SJCRH30 (cell line): ENCODE data around the gene HJURP. TPM values are rescaled to one million over a fixed set of nuclear protein-coding genes. Genes with fewer than 3 reads are reported as not detected.

Experiments used
- DNase-seq, 2 experiments: peaks; one replicate each; pipeline ENCODE4 v3.0.0-alpha.2; 2015 to 2020
- H3K27ac ChIP-seq: fragments of 250-450 bp; sonication (Bioruptor Pico); 2 replicates; pipeline ENCODE4 v1.5.1; 2020; ENCODE audit warnings: mild to moderate bottlenecking, moderate library complexity
- H3K27me3 ChIP-seq: fragments of 250-450 bp; sonication (Bioruptor Pico); 2 replicates; pipeline ENCODE4 v1.5.1; 2020; ENCODE audit warnings: mild to moderate bottlenecking, moderate library complexity
- H3K36me3 ChIP-seq: fragments of 250-450 bp; sonication (Bioruptor Pico); 2 replicates; pipeline ENCODE4 v1.5.1; 2020; ENCODE audit warnings: mild to moderate bottlenecking, moderate library complexity
- H3K4me1 ChIP-seq: fragments of 250-450 bp; sonication (Bioruptor Pico); 2 replicates; pipeline ENCODE4 v1.5.1; 2020; ENCODE audit warnings: mild to moderate bottlenecking, moderate library complexity
- H3K4me3 ChIP-seq: fragments of 250-450 bp; sonication (Bioruptor Pico); 2 replicates; pipeline ENCODE4 v1.5.1; 2020; ENCODE audit warnings: mild to moderate bottlenecking, moderate library complexity
- H3K9me3 ChIP-seq: fragments of 250-450 bp; sonication (Bioruptor Pico); replicated peaks from 2 replicates; pipeline ENCODE4 v1.5.1; 2020; ENCODE audit warnings: mild to moderate bottlenecking, moderate library complexity
- total RNA-seq: library from RNA; depleted of rRNA; stranded (reverse); fragments of >200 nt; shearing (Covaris generic); gene quantifications from 2 replicates; pipeline ENCODE4 v1.2.3, GENCODE V29; 2014

HJURP gene
- total RNA-seq, 1 experiment from 2014 or later, result 90.8 TPM

- Histone ChIP-seq H3K4me1 (no peaks in the 10 kb centered on the region), H3K27ac (no peak overlapping the region), H3K9me3 (no peaks in the 10 kb centered on the region; the same call in 1 of the 2 replicates), H3K36me3 (no peaks in the 10 kb centered on the region), H3K27me3 (no peaks in the 10 kb centered on the region; the same call in 1 of the 2 replicates), H3K4me3 (no peak overlapping the region)
- DNase-seq, result no peak
Observed at GRCh38 chr2:233802132-233802815, 52.1 kb downstream of the HJURP start.

GRCh38 chr2:233801357-233802131 lies 52.8 kb downstream of the HJURP start:
- peak in 1 of 2 experiments; percentile 7 for DNase-seq
- H3K27me3 ChIP-seq, result no peaks in the 10 kb centered on the region; the same call in 1 of the 2 replicates
- no peaks in the 10 kb centered on the region; the same call in 1 of the 2 replicates for H3K9me3 ChIP-seq
- H3K36me3 ChIP-seq, result no peaks in the 10 kb centered on the region
- H3K4me1 ChIP-seq, result no peaks in the 10 kb centered on the region
- no peak overlapping the region for H3K4me3 ChIP-seq
- H3K27ac ChIP-seq, result no peak overlapping the region

GRCh38 chr2:233800208-233800607 lies 54.1 kb downstream of the HJURP start:
- no peaks in the 10 kb centered on the region; the same call in 1 of the 2 replicates for H3K27me3 ChIP-seq
- no peak overlapping the region for H3K4me3 ChIP-seq
- no peaks in the 10 kb centered on the region for H3K36me3 ChIP-seq
- no peak overlapping the region for H3K27ac ChIP-seq
- H3K4me1 ChIP-seq, result no peaks in the 10 kb centered on the region
- no peaks in the 10 kb centered on the region; the same call in 1 of the 2 replicates for H3K9me3 ChIP-seq
- DNase-seq, result no peak

- no peaks in the 10 kb centered on the region for H3K4me1 ChIP-seq
- H3K4me3 ChIP-seq, result no peak overlapping the region
Observed at GRCh38 chr2:233799716-233800115, 54.6 kb downstream of the HJURP start.

GRCh38 chr2:233799087-233799665 lies 55.2 kb downstream of the HJURP start:
- no peak overlapping the region for H3K4me3 ChIP-seq
- H3K36me3 ChIP-seq, result no peaks in the 10 kb centered on the region
- no peak for DNase-seq
- H3K9me3 ChIP-seq, result no peaks in the 10 kb centered on the region; the same call in 1 of the 2 replicates
- H3K27ac ChIP-seq, result no peak overlapping the region
- no peaks in the 10 kb centered on the region for H3K4me1 ChIP-seq
- H3K27me3 ChIP-seq, result no peaks in the 10 kb centered on the region; the same call in 1 of the 2 replicates

More at GRCh38 chr2:233799716-233800115, 54.6 kb downstream of the HJURP start:
- no peaks in the 10 kb centered on the region; the same call in 1 of the 2 replicates for H3K9me3 ChIP-seq
- H3K27me3 ChIP-seq, result no peaks in the 10 kb centered on the region; the same call in 1 of the 2 replicates
- DNase-seq, result no peak
- no peak overlapping the region for H3K27ac ChIP-seq
- no peaks in the 10 kb centered on the region for H3K36me3 ChIP-seq

- no peaks in the 10 kb centered on the region for H3K4me1 ChIP-seq
Observed at GRCh38 chr2:233798335-233799086, 55.8 kb downstream of the HJURP start.

GRCh38 chr2:233796254-233796653 lies 58.1 kb downstream of the HJURP start:
- H3K4me1 ChIP-seq, result no peaks in the 10 kb centered on the region
- no peaks in the 10 kb centered on the region for H3K36me3 ChIP-seq
- no peaks in the 10 kb centered on the region; the same call in 1 of the 2 replicates for H3K27me3 ChIP-seq
- no peaks in the 10 kb centered on the region; the same call in 1 of the 2 replicates for H3K9me3 ChIP-seq
- DNase-seq, result no peak
- H3K4me3 ChIP-seq, result no peak overlapping the region
- H3K27ac ChIP-seq, result no peak overlapping the region

More at GRCh38 chr2:233798335-233799086, 55.8 kb downstream of the HJURP start:
- no peak overlapping the region for H3K27ac ChIP-seq
- H3K27me3 ChIP-seq, result no peaks in the 10 kb centered on the region; the same call in 1 of the 2 replicates
- no peaks in the 10 kb centered on the region for H3K36me3 ChIP-seq
- no peaks in the 10 kb centered on the region; the same call in 1 of the 2 replicates for H3K9me3 ChIP-seq
- no peak for DNase-seq
- H3K4me3 ChIP-seq, result no peak overlapping the region

GRCh38 chr2:233795735-233796171 lies 58.6 kb downstream of the HJURP start:
- Histone ChIP-seq H3K9me3 (no peaks in the 10 kb centered on the region; the same call in 1 of the 2 replicates), H3K36me3 (no peaks in the 10 kb centered on the region), H3K4me3 (no peak overlapping the region), H3K27ac (no peak overlapping the region), H3K27me3 (no peaks in the 10 kb centered on the region; the same call in 1 of the 2 replicates), H3K4me1 (no peaks in the 10 kb centered on the region)
- DNase-seq, result no peak

- Histone ChIP-seq H3K27me3 (no peaks in the 10 kb centered on the region; the same call in 1 of the 2 replicates), H3K36me3 (no peaks in the 10 kb centered on the region), H3K27ac (no peak overlapping the region), H3K4me3 (no peak overlapping the region), H3K9me3 (no peaks in the 10 kb centered on the region), H3K4me1 (no peaks in the 10 kb centered on the region)
- DNase-seq, result no peak
Observed at GRCh38 chr2:233794128-233794658, 60.1 kb downstream of the HJURP start.

- Histone ChIP-seq H3K36me3 (no peaks in the 10 kb centered on the region), H3K4me1 (no peaks in the 10 kb centered on the region), H3K27me3 (no peaks in the 10 kb centered on the region; the same call in 1 of the 2 replicates), H3K27ac (no peak overlapping the region), H3K4me3 (no peak overlapping the region), H3K9me3 (no peaks in the 10 kb centered on the region)
- DNase-seq, result no peak
Observed at GRCh38 chr2:233793465-233794127, 60.7 kb downstream of the HJURP start.

GRCh38 chr2:233792720-233793119 lies 61.6 kb downstream of the HJURP start:
- Histone ChIP-seq H3K27ac (no peak overlapping the region), H3K4me3 (no peak overlapping the region), H3K4me1 (no peaks in the 10 kb centered on the region), H3K9me3 (no peaks in the 10 kb centered on the region), H3K36me3 (no peaks in the 10 kb centered on the region), H3K27me3 (no peaks in the 10 kb centered on the region)
- DNase-seq, result no peak

GRCh38 chr2:233791883-233792329 lies 62.4 kb downstream of the HJURP start:
- Histone ChIP-seq H3K4me3 (no peak overlapping the region), H3K36me3 (no peaks in the 10 kb centered on the region), H3K27me3 (no peaks in the 10 kb centered on the region), H3K9me3 (no peaks in the 10 kb centered on the region), H3K4me1 (no peaks in the 10 kb centered on the region), H3K27ac (no peak overlapping the region)
- DNase-seq, result no peak

GRCh38 chr2:233791151-233791882 lies 63.0 kb downstream of the HJURP start:
- Histone ChIP-seq H3K27me3 (no peaks in the 10 kb centered on the region), H3K27ac (no peak overlapping the region), H3K9me3 (no peaks in the 10 kb centered on the region), H3K36me3 (no peaks in the 10 kb centered on the region), H3K4me1 (no peaks in the 10 kb centered on the region), H3K4me3 (no peak overlapping the region)
- DNase-seq, result no peak
